ENCODE data around the gene OR51A2.

GRCh38 chr11:4916581-4916980, 38.9 kb downstream of the OR51A2 start:
- no peak for TF ChIP-seq CTCF (IDR thresholded peaks at IDR 0.05)
- TF ChIP-seq EP300 (IDR thresholded peaks at IDR 0.05) = no peak

Data from tibial nerve (tissue), 4 donors.